HG03159 (cell line): Measurements from ENCODE around the gene SYNE2.

Experiments
- ATAC-seq: cut with Tn5 transposase; IDR thresholded peaks from one replicate; pipeline ENCODE4 v1.9.1; 2021; ENCODE audit warnings: mild to moderate bottlenecking, moderate library complexity; ENCODE audit not compliant: unreplicated experiment

SYNE2 gene

GRCh38 chr14:64069634-64070359 lies 217.0 kb downstream of the SYNE2 start:
- ATAC-seq = no peak

GRCh38 chr14:64074961-64075612 lies 222.3 kb downstream of the SYNE2 start:
- ATAC-seq = no peak

DNA sequence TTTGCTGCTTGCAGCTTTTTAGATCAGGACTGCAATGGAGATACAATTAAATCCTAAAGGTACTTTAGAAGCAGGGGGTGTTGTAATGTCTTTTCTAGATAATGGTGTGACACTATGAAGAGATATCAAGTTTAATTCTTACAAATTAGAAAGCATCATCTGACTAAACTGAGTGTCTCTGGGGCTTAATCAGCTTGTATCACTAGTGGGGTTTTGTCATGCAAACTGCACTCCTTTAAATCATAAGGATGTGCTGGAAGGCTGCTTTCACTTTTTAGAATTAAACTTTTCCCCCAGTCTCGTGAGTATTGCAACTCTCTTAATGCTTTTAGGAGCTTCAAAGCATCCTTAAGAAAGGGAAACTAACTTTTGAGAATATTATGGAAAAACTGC lies 222.8 kb downstream of the SYNE2 start:
- no peak for ATAC-seq

DNA sequence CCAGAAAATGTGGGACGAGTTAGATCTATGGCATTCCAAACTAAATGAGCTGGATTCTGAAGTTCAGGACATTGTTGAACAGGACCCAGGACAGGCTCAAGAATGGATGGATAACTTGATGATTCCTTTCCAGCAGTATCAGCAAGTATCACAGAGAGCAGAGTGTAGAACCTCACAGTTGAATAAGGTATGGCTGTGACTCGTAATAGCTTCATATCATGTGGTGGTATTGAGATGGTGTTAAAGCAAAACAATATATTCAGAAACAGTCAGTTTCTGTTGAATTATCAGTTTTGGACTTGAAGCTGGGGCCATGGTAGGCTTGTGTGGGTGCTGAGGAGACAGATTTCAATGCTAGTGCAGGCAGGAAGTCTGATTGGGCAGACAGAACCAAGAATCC lies 227.6 kb downstream of the SYNE2 start:
- no peak for ATAC-seq

DNA sequence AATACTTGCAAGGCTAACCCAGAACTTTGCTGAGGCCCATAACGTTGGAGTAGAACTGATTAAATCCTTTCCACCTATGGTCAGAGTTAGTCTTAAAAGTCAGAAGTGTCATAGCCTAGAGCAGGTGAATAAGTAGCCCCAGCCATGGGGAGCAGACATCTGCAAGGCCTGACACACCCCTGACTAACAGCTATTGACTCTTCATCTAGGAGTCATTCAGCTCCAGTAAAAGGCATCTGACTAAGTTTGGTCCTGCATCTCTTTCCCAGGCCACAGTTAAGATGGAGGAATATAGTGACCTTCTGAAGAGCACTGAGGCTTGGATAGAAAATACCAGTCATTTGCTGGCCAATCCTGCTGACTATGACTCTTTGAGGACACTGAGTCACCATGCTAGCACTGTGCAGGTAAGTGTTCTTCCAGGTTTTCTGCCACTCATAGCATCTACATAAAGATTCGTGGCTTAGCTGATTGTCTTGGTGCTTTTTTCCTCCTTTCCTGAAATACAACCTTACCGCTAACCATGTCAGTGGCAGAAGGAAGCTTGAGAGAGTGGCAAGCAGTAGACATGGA lies 228.5 kb downstream of the SYNE2 start:
- ATAC-seq = no peak

DNA sequence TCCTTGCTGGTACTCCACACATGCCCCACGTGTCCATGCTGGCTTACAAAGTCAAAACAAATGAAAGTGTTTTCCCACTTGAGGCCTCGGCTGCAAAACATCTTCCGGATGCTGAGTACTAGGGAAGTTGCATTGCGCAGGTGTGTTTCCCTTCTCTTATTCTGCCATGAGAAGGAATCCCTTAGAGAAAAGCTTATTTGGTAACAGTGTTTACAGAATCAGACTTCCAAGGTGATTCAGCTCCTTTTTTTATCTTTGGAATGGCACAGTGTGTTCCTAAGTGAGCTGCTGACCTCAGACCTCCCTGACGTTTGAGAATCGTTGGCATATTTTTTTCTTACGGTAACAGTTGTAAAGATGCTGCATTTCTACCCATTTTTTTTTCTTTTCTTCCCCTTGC lies 230.0 kb downstream of the SYNE2 start:
- no peak for ATAC-seq

DNA sequence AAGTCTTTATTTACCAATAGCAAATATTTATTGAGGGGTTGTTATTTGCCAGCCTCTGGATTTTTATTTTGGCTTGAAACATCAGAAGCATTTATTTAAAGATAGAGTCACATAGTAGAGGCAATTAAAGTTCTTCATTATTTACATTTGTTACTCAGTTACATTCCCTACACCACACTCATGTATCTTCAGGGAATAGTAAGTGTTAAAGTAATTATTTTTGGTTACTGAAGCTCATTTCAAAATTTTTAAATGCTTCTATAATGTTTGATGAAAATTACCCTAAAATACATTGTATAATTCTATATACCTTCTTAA lies 235.8 kb downstream of the SYNE2 start:
- ATAC-seq = no peak

GRCh38 chr14:64089920-64090319 lies 237.1 kb downstream of the SYNE2 start:
- ATAC-seq = no peak

DNA sequence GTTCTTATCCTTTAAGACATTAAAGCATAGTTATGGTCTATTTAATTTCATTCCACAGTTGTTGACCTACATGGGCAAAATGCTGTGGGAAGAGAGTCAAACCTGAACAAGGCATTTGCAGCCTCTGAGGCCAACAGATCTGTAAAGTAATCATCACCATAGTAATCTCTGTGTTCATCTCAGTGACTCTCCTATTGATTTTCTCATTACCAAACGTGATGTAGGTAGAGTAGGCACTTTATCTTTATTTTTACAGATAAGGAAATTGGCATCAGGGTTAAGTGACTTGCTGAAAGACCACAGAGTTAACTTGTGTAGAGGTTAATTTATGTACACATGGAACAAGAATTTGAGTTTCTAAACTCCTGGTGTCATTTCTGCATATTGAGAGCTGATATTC lies 238.4 kb downstream of the SYNE2 start:
- no peak for ATAC-seq

DNA sequence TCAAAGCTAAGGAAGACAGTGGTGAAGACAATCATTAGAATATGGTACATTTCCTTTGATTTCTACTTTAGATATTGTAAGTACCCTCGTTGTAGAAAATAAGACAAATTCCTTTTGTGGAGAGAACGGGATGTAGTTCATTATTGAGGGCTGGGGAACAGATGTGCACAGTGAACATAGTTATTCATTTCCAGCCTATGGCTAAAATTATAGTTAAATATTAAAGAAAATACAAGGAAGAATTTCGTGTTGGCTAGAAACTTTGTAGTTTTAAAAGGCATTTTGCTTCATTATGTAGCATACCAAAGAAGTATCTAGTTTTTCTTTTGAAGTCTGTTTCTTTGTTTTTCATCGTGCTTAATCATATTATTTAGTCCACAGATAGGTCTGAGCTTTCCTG lies 239.5 kb downstream of the SYNE2 start:
- ATAC-seq = no peak

- ATAC-seq = no peak
These were observed 240.1 kb downstream of the SYNE2 start for GRCh38 chr14:64092940-64093339.

DNA sequence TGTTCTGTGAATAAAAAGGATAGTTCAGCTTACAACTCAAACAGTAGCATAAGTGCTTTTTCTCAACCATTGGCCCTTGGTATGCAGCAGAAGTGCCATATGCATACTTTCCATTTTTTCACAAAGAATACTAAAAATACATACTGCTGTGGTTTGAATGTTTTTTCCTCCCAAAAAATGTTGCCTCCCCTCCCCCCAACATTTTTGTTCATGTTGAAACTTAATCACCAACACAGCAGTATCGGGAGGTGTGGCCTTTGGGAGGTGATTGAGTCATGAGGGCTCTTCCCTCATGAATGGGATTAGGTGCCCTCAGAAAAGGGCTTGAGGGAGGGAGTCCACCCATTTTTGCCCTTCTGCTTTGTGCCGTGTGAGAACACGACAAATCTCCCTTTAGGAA lies 242.8 kb downstream of the SYNE2 start:
- ATAC-seq = no peak

DNA sequence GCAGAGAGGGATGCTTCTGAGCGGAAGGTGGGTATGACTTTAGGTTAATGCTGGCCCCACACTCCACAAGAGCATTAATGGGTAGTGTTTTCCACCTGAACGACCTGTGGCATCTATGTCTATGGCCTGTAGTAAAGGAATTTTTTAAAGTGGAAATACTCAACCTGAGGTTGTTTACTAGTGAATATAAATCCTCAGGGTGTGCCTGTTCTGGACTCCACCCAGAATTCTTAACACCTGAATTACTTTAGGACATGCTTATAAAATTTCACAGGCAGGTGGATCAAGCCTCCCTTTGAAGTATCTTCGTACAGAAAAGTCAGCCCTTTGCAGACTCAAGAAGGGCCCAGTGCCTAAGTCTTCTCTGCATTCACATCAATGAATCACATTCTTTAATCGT lies 245.3 kb downstream of the SYNE2 start:
- no peak for ATAC-seq

DNA sequence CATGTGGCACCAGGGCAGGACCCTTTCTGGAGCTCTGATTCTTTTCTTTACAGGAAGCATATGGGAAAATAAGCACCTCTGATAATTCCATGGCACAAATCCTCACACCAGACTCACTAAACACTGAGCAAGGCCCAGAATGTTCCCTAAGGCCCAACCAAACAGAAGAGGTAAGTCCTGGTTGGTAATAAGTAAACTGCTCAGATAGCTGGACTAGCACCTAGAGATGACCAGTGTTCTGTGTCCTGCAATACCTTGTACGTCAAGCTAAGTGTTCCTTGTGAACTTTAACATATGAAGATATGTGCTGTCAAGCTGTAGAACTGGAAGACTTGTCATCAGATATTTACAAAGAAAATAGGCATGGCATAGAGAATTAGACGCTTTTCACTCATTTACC lies 254.6 kb downstream of the SYNE2 start:
- no peak for ATAC-seq

DNA sequence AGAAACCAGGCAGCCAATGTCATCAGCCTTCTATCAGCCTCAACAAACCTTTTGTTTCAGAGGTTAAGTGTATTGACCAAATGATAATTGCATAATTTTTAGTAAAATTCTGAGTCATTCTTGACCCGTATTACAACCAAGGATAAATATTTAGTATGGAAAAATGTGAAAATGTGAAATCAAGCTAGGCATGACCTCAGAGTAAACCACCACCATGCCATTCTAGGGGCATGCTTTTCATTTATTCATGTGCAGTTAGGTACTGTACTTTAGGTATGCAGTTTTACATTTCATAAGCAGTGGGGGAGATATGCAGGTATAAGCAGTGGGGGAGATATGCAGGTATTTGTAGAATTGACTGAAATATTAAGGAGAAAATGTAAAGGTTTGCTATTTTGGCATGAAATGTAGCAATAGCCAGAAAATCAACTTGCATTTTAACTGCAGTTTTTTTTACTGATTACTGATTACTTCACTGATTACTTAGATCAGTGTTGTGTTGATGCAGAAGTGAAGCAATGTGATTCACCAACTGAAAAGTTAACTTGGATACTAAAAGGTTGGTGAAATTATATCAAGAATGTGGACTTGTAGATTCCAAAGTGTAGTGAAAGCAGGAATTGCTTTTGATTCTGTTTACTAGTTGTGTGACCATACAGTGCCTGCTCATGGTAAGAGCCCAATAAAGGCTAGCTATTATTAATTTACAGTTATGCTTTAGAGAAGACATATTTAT lies 257.2 kb downstream of the SYNE2 start:
- ATAC-seq = no peak

DNA sequence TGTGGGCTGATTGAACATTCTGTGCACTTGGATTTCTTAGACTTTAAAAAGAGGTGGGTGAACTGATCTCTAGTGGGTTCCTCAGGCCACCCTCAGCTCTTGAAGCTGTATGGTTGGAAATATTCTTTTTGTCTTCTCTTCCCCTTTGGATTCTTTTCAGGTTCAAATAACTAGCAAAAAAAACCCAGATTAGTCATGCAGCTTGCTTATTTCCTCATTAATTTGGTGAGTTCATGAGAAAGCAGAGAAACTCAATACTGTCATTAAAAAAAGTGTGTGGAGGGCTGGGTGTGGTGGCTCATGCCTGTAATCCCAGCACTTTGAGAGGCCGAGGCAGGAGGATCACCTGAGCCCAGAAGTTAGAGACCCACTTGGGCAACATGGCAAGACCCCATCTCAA lies 258.0 kb downstream of the SYNE2 start:
- no peak for ATAC-seq

GRCh38 chr14:64112867-64113678 lies 260.3 kb downstream of the SYNE2 start:
- no peak for ATAC-seq

DNA sequence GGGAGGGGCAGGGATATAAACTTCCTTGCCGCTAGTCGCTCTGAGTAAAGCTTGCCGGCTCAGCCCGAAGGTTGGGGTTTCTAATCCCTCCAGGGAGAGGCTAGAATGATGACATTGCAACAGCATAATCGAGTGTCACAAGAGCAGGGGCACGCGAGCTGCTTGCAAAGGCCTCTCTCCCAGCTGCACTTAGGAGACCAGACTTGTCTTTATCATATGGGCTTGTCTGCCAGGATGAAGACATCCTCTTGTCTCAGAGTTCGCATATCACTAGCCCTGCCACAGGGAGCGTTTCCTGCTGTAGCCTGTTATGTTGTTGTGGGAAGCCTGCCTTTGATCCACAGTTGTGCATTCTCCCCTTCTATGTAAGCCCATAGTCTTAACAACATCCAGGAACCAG lies 261.4 kb downstream of the SYNE2 start:
- no peak for ATAC-seq

GRCh38 chr14:64114796-64115195 lies 262.0 kb downstream of the SYNE2 start:
- ATAC-seq = no peak

GRCh38 chr14:64115401-64115800 lies 262.6 kb downstream of the SYNE2 start:
- ATAC-seq = no peak
